ENCODE measurements around the gene REP15.

Gene REP15

DNA sequence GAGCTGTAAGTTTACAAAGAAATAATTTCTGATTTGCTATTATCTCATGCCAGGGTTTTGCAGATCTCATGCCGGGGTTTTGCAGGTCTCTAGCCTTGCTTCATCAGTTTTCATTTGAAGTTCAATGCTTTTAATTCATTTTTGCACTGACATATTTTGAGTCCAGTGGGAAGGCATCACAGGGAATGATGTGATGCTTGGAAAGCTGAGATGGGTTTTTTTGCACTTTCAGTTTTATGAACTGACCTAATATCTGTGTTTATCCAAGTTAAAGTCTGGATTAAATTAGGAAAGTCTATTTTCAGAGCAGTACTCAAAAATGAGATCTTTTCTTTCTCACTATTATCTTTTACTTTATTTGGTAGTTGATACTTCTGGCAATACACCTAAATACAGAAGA lies 23.6 kb upstream of the REP15 start:
- no peak overlapping the region for H3K27ac ChIP-seq
- no peaks in the 10 kb centered on the region for H3K36me3 ChIP-seq (ENCODE audit: control insufficient read depth, insufficient read depth, low read length)
- TF ChIP-seq, protein P1, sequence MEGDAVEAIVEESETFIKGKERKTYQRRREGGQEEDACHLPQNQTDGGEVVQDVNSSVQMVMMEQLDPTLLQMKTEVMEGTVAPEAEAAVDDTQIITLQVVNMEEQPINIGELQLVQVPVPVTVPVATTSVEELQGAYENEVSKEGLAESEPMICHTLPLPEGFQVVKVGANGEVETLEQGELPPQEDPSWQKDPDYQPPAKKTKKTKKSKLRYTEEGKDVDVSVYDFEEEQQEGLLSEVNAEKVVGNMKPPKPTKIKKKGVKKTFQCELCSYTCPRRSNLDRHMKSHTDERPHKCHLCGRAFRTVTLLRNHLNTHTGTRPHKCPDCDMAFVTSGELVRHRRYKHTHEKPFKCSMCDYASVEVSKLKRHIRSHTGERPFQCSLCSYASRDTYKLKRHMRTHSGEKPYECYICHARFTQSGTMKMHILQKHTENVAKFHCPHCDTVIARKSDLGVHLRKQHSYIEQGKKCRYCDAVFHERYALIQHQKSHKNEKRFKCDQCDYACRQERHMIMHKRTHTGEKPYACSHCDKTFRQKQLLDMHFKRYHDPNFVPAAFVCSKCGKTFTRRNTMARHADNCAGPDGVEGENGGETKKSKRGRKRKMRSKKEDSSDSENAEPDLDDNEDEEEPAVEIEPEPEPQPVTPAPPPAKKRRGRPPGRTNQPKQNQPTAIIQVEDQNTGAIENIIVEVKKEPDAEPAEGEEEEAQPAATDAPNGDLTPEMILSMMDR (IDR thresholded peaks at IDR 0.05) = no peak
- H3K9ac ChIP-seq = no peak overlapping the region
- H3K4me1 ChIP-seq = no peaks in the 10 kb centered on the region
- H2AFZ ChIP-seq = no peak overlapping the region
- H3K9me3 ChIP-seq (ENCODE audit: control insufficient read depth, low read length) = no peaks in the 10 kb centered on the region
- H3K4me2 ChIP-seq (ENCODE audit: low read length) = no peak overlapping the region
- H3K79me2 ChIP-seq = no peaks in the 10 kb centered on the region
- no peak overlapping the region for H3K4me3 ChIP-seq (ENCODE audit: low read depth, low read length)
- no peaks in the 10 kb centered on the region for H3K27me3 ChIP-seq (ENCODE audit: control insufficient read depth, insufficient read depth, low read length)

DNA sequence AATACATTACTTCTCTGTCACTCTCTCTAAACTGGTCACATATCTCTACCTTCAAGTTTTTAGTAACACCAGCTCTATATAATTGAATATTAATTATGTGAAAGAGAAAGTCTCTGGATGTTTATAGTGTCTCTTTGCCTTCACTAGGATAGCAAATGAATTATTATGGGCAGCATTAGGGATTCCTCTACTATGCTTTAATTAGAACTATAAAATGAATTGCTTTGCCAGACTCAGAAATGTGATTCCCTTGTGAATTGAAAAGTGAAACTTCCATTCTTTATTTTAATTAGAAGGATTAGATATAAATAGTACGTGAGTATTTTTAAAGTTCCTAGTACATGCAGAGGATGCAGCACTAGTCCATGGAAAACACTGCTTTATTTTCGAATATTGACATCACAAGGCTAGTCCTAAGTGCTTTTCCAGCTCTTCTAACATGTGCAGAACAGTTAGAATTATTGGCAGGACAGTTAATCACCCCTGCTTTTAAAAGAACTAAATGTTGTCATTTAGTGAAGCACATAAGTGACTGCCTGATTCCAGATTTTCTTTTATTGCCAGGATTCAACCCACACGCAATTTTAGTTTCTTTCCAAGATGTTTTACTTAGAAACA lies 23.0 kb upstream of the REP15 start:
- Histone ChIP-seq H3K9ac (no peak overlapping the region), H3K4me1 (no peaks in the 10 kb centered on the region), H3K79me2 (no peaks in the 10 kb centered on the region), H3K4me3 (ENCODE audit: low read depth, low read length) (no peak overlapping the region), H3K27ac (no peak overlapping the region), H3K36me3 (ENCODE audit: control insufficient read depth, insufficient read depth, low read length) (no peaks in the 10 kb centered on the region), H3K27me3 (ENCODE audit: control insufficient read depth, insufficient read depth, low read length) (no peaks in the 10 kb centered on the region), H3K9me3 (ENCODE audit: control insufficient read depth, low read length) (no peaks in the 10 kb centered on the region), H2AFZ (no peak overlapping the region), H3K4me2 (ENCODE audit: low read length) (no peak overlapping the region)
- TF ChIP-seq, protein P1 (IDR thresholded peaks at IDR 0.05) = no peak

DNA sequence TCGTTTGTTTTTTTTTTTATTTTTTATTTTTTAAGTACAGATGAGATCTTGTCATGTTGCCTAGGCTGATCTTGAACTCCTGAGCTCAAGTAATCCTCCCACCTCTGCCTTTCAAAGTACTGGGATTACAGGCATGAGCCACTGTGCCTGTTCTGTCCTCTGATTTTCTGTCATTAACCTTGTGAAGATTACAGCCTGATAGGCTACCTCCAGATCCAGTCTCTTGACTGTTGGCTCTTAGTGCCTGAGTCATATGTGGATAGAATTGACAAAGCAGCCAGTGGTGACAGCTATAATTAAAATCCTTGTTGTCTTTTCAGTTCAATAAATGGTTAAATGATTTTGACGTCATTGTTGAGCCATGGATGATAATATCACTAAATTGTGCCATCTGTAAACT lies 21.3 kb upstream of the REP15 start:
- Histone ChIP-seq H3K27ac (no peak overlapping the region), H3K9ac (no peak overlapping the region), H3K4me1 (no peaks in the 10 kb centered on the region), H3K79me2 (no peaks in the 10 kb centered on the region), H3K4me3 (ENCODE audit: low read depth, low read length) (no peak overlapping the region), H2AFZ (no peak overlapping the region), H3K36me3 (ENCODE audit: control insufficient read depth, insufficient read depth, low read length) (no peaks in the 10 kb centered on the region), H3K9me3 (ENCODE audit: control insufficient read depth, low read length) (no peaks in the 10 kb centered on the region), H3K27me3 (ENCODE audit: control insufficient read depth, insufficient read depth, low read length) (no peaks in the 10 kb centered on the region), H3K4me2 (ENCODE audit: low read length) (no peak overlapping the region)
- TF ChIP-seq, protein P1 (IDR thresholded peaks at IDR 0.05) = no peak

DNA sequence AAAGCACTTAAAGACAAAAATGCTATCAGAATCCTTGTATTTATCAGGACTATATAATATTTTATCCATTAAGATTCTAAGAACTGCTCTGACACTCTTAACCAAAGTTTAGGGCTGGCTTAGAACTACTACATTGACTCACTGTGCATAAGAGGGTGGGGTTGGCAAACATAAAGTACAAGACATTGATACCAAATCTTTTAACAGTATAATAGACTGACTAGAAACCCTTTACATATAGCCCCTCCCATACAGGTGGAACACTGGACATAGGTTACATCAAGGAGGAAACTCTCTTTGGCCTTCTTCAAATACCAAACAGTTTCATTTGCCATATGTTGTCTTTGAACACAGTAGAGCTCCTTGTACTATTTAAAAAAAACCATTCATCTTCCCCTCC lies 15.6 kb upstream of the REP15 start:
- no peak overlapping the region for H2AFZ ChIP-seq
- no peak overlapping the region for H3K9ac ChIP-seq
- no peaks in the 10 kb centered on the region for H3K4me1 ChIP-seq
- H3K36me3 ChIP-seq (ENCODE audit: control insufficient read depth, insufficient read depth, low read length) = no peaks in the 10 kb centered on the region
- no peak overlapping the region for H3K4me2 ChIP-seq (ENCODE audit: low read length)
- H3K27me3 ChIP-seq (ENCODE audit: control insufficient read depth, insufficient read depth, low read length) = no peaks in the 10 kb centered on the region
- H3K79me2 ChIP-seq = no peaks in the 10 kb centered on the region
- H3K4me3 ChIP-seq (ENCODE audit: low read depth, low read length) = no peak overlapping the region
- H3K9me3 ChIP-seq (ENCODE audit: control insufficient read depth, low read length) = no peaks in the 10 kb centered on the region
- H3K27ac ChIP-seq = no peak overlapping the region
- TF ChIP-seq, protein P1 (IDR thresholded peaks at IDR 0.05) = no peak

DNA sequence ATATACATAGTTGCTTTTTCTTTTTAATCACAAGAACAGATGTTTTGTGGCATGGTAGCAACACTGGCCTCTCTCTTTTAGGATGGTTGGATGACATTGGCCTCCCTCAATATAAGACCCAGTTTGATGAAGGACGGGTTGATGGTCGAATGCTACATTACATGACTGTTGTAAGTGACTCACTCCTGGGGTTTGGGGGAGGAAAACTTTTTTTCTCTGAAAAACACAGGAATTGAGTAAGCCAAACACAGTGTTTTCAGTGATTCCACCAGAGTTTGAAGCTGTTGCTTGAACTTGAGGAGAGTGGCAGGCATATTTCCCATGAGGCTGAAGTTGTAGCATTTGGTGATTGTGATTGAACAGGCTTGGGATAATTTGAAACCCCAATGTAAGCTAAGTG lies 13.7 kb upstream of the REP15 start:
- Histone ChIP-seq H3K27me3 (ENCODE audit: control insufficient read depth, insufficient read depth, low read length) (no peaks in the 10 kb centered on the region), H3K4me3 (ENCODE audit: low read depth, low read length) (no peak overlapping the region), H3K79me2 (no peaks in the 10 kb centered on the region), H3K27ac (no peak overlapping the region), H2AFZ (no peak overlapping the region), H3K4me1 (no peaks in the 10 kb centered on the region), H3K4me2 (ENCODE audit: low read length) (no peak overlapping the region), H3K9me3 (ENCODE audit: control insufficient read depth, low read length) (no peaks in the 10 kb centered on the region), H3K36me3 (ENCODE audit: control insufficient read depth, insufficient read depth, low read length) (no peaks in the 10 kb centered on the region), H3K9ac (no peak overlapping the region)
- TF ChIP-seq, protein P1 (IDR thresholded peaks at IDR 0.05) = no peak

Measured in parathyroid adenoma (tissue), 2 donors.